Effector CD4-positive, alpha-beta T cell (primary cell): Measurements from ENCODE around the gene TNFSF18.

Source experiments
- DNase-seq: peaks from one replicate; pipeline ENCODE4 v3.0.0-alpha.2; 2020

TNFSF18 gene

GRCh38 chr1:173038875-173039554 lies 11.7 kb downstream of the TNFSF18 start:
- no peak for DNase-seq

DNA sequence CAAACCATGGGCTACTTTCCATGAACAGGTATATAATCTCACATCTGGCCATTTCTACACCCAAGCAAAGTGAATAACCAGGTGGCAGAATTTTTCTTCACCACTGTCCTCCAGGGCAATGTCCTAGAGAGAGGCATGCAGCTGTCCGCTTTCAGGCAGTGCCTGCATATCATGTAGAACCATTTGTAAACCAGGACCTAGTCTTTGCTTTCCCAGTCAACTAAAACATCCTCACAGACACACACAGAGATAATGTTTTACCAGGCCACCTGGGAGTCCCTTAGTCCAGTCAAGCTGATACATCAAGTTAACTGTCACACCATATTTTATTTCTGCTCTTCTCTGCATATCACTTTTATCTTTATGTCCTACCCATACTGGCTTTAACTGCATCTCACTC lies 26.2 kb downstream of the TNFSF18 start:
- no peak for DNase-seq

- DNase-seq, result no peak
Observed at GRCh38 chr1:173023343-173023742, 27.4 kb downstream of the TNFSF18 start.

DNA sequence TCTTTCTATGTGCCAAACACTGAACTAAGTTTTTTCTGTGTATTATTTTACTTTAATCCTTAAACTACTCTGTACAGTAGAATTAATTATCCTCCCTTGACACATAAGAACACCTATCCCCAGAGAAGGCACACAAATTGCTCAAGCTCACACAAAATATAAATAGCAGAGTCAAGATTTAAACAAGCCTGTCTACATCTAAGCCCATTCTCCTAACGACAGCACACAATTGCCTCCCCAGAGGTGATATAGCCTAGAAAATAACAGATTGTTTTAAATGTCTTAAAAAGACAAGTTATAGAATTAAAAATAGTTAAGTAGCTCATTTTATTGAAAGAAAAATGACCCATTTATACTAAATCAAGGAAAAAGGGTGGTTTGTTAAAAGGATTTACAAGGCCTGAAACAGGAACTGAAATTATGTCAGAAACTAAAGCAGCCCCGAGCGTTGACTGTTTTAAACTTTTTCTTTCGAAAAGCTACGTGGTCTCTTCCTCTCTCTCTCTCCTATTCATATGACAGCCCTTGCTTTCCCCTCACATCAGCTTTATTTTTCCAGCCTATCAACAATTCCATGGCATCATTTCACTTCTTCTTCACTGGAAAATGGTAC lies 30.5 kb downstream of the TNFSF18 start:
- no peak for DNase-seq

DNA sequence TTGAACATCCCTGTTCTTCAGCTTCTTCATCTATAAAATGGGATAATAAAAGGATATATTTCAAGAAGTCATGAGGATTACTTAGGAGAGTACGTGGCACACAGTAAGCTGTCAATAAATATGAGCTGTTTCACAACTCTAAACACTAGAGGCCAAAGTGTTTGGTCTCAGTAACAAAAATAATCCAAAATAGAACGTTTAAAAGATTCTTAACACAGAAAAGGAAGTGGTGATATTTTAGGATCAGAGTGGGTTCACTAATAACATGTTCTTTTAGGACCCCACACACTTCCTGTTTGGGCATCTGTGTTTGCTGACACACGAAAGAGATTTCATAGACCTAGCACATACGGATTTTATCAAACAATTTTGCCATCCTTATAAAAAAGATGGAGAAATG lies 32.9 kb downstream of the TNFSF18 start:
- no peak for DNase-seq

- DNase-seq, result no peak
Observed at GRCh38 chr1:173016419-173016818, 34.3 kb downstream of the TNFSF18 start.

DNA sequence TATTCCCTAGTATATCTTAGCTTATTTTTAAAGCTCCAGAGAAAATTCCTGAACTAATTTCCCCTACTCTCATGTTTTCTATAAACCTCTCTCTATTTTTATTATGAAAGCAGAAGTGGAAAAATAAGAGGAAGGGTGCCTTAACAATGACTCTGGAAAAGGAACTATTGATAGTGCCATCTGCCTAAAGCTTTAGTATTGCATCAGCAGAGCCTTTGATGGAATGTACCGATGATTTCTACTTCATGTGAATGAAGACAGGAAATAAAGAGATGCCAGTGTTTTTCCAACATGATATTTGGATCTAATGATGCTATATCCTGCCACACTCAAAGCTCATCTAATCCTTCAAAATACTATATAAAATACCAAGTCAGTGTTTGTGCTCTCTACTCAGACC lies 35.1 kb downstream of the TNFSF18 start:
- DNase-seq, result no peak

DNA sequence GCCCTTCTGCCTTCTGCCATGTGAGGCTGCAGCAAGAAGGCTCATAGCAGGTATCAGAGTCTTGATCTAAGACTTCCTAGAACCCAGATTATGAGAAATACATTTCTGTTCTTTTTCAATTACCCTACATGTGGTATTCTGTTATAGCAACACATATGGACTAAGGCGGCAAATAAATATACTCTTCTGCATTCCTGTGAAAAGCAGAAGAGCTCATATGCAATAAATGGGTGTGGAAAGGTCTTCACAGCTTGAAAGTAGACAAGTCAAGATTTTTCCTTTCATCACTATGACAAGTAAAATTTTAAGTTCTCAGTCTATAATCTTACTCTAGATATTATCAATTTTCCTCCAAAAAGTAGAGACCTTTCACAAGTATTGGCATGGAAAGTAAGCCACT lies 36.6 kb downstream of the TNFSF18 start:
- no peak for DNase-seq

GRCh38 chr1:173012126-173012525 lies 38.6 kb downstream of the TNFSF18 start:
- no peak for DNase-seq

GRCh38 chr1:173009597-173009996 lies 41.1 kb downstream of the TNFSF18 start:
- no peak for DNase-seq

DNA sequence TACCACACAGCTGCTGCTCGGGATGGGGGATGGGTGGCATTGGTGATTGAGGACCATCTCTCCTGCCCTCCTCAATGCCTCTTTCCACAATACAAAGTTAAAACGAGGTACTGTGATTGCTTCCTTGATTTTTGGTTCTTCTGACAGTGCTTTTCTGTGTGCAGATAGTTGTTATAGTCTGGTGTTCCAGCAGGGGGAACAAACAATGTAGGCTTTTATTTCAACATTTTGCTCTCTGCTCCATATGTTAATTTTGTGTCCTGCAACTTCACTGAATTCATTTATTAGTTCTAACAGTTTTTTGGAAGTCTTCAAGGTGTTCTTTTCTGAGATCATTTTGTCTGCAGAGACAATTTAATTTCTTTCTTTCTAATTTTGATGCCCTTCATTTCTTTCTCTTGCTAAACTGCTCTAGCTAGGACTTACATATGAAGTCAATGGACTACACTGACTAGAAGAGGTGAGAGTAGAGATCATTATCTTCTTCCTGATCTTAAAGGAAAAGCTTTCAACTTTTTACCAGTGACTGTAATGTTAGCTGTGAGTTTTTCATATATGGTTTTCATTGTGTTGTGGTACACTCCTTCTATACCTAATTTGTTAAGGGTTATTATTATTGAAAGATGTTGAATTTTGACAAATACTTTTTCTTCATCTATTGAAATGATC lies 45.4 kb downstream of the TNFSF18 start:
- DNase-seq, result no peak

DNA sequence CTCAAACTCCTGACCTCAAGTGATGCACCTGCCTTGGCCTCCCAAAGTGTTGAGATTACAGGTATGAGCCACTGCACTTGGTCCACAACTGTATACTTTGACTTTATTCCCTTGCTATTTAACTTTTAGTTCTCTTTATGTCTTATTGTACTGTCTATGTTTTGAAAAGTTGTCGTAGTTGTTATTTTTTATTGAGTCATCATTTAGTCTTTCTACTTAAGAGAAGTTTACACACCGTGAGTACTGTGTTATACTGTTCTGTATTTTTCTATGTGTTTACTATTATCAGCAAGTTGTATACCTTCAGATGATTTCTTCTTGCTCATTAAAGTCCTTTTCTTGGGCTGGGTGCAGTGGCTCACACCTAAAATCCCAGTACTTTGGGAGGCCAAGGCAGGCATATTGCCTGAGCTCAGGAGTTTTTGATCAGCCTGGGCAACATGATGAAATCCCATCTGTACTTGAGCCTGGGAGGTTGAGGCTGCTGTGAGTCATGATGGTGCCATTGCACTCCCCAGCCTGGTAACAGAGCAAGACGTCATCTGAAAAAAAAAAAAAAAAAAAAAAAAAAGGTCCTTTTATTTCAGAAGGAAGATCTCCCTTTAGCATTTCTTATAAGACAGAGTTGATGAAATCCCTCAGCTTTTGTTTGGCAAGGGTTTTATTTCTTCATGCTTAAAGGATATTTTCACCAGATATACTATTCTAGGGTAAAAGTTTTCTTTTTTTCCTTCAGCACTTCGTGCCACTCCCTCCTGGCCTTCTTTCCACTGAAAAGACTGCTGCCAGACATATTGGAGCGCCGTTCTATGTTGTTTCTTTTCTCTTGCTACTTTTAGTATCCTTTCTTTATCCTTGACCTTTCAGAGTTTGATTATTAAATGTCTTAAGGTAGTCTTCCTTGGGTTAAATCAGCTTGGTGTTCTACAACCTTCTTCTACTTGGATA lies 47.6 kb downstream of the TNFSF18 start:
- DNase-seq, result no peak

GRCh38 chr1:172999349-172999748 lies 51.4 kb downstream of the TNFSF18 start:
- no peak for DNase-seq

- DNase-seq, result no peak
Observed at GRCh38 chr1:172997941-172998361, 52.8 kb downstream of the TNFSF18 start.

DNA sequence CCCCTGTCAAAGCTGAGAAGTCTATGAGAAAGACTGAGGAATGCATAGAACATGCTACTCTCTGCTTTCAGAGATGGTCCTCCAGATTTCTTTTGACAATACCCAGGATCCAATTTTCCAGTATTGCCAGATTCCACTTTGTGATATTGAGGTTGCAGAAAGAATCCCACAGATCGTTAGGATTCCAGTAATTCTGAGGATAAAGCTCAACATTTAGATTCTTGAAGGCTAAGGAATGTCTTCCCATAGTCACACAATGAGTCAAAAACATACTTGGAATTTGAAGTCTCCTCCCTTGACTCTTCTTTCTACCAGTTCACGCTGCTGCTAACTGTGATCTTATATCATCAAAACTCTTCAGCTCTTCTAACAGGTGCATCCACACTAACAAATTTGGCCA lies 57.1 kb downstream of the TNFSF18 start:
- no peak for DNase-seq

DNA sequence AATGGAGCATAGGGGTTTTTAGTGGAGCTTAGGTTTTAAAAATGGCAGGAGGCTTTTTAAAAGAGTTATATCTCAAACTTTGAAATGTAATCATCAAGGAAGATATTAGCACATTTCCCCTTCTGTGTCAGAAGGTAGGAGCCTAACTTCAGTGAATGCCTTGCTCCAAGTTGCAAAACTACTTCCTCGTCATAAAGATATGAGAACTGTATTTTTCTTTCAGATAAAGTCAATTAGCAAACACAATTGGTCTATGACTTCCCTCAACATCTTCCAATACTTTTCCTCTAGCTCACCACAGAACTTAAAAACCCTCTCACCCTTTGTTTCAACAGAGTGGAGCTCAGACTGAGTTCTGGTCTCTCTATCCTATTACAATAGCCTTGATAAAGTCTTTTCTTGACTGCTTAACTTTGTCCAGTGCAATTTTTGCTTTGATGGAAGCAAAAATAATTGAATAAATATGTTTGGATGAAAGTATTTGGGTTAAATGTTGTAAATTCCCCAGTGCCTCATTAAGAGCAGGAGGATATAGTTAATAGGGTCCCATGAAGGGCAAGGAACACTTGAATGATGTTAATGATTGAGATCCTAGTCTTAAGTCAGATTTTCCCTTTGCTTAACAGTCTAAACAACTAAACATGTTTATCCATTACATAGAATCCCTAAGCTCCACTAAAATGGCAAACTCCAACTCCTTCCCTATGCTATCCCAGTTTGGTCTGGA lies 58.9 kb downstream of the TNFSF18 start:
- no peak for DNase-seq

DNA sequence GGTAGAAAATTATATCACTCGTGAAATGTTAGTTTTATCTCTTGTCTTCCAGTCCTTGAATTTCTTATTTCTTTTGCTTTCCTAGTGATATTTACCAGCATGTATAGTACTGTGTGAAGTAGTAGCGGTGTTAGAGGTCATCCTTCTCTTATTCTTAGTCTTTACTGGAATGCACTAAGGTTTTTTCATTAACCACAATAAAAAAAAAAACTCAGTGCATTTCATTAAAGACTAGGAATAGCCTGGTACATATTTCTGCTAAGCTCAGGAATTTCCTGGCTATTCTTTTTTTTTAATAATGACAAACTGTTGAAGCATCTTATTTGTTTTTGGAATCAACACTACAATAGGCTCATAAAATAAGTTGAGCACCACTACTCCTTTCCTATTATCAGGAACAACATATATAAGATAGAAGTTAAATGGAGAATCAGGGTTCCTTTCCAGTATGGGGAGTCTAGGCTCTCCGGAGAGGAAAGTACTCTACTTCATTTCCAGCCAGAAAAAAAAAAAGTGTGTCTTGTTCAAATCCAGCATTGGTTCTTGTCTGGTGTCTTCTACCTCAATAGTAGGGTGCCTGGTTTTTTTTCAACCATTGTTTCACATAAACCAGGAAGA lies 60.0 kb downstream of the TNFSF18 start:
- DNase-seq, result no peak
